GM23248 (cell line): ENCODE results near the gene BCAR1.

Experiments used
- EZH2 ChIP-seq: fragments of 200-600 bp; sonication (generic); IDR thresholded peaks from 2 replicates; pipeline ENCODE4 v1.6.1; 2018; ENCODE audit warnings: antibody characterized with exemption, mild to moderate bottlenecking; ENCODE audit not compliant: insufficient read depth, poor library complexity, severe bottlenecking
- EZH2phosphoT487 ChIP-seq: fragments of 200-600 bp; sonication (generic); IDR thresholded peaks from 2 replicates; pipeline ENCODE4 v1.6.1; 2018; ENCODE audit warnings: antibody characterized with exemption, moderate library complexity, mild to moderate bottlenecking, low read depth; ENCODE audit not compliant: insufficient read depth

DNA sequence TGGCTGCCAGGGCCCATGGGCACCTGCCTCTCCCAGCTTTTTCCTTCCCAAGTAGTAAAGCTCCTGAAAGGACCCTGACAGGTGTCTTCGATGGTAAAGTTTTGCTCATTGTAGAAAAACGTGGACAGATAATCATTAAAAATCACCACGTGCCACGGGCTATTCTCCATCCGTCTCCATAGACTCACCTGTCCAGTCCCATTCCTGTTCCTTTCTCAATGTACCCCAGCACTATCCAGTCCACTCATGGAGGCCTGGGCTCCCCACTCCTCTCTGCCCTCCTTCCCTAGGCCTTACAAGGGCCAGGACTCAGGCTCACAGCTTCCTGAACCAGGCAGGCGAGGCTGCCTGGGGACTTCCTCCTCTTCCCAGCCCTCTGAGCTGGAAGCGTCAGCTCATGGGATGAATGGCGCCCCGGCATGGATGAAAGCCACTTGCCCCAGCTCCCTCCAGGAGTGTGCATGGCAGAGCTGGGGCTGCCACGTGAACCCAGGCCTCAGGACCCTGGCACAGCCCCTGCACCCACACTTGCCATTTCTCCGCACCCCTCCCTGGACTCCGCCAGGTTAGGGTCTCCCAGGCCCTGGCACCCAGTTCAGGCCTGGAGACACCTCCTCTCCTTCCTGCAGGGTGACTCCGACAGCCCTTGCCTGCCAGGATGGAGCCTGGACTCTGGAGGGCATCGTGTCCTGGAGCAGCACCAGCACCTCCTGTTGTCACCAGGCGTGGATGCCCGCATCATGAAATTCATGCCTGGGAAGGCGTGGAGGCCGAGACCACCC lies 23.9 kb downstream of the BCAR1 start:
- TF ChIP-seq EZH2 (no peak), EZH2phosphoT487 (no peak)
